Fibroblast of the aortic adventitia (primary cell): Measurements from ENCODE around the gene DCDC2C. TPM values are rescaled to one million over a fixed set of nuclear protein-coding genes. Genes with fewer than 3 reads are reported as not detected.
"Not testable (repeated sequence)": the region's sequence is repeated elsewhere in the genome, so short reads cannot be mapped to it uniquely, and the experiment has no call there.

Source experiments
- DNase-seq: peaks from one replicate; pipeline ENCODE4 v3.0.0-alpha.2; 2010; ENCODE audit warnings: low read depth
- H3K4me3 ChIP-seq: 2 replicates; pipeline ENCODE4 v1.5.1; 2011; ENCODE audit warnings: low read depth, mild to moderate bottlenecking, control low read depth, low read length, moderate library complexity
- CTCF ChIP-seq: IDR thresholded peaks from 2 replicates; pipeline ENCODE4 v1.5.1; 2011; ENCODE audit warnings: mild to moderate bottlenecking, low read length, control low read depth, inconsistent platforms; ENCODE audit not compliant: insufficient read depth
- total RNA-seq: library from RNA; depleted of rRNA; stranded (reverse); fragments of >200 nt; gene quantifications from 2 replicates; pipeline ENCODE4 v1.2.3, GENCODE V29; 2012; ENCODE audit warnings: low replicate concordance

The DCDC2C gene
- total RNA-seq, 1 donor, result not detected

- no peak overlapping the region for H3K4me3 ChIP-seq
- DNase-seq, result no peak
- no peak for TF ChIP-seq CTCF
Measured at GRCh38 chr2:3805201-3805939, 102.0 kb downstream of the DCDC2C start.

DNA sequence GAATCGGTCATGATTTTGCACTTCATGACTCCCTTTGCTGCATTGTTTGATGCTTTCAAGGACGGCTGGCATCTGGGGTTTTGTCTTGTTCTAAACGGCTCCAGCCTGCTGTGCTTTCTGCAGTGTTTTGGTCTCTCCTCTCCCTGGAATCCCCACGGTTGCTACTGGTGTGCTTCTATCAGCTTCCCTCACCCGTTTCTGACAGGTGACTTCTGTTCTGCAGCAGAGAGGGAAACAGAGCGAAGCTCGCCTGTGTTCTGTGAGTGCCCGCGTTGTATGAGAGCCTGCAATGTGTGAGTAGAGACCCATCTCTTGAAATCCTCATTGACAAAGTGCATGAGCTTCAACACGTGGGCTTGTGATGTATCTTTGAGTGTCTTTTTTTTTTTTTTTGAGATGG, 102.8 kb downstream of the DCDC2C start:
- no peak for DNase-seq
- no peak for TF ChIP-seq CTCF
- H3K4me3 ChIP-seq, result no peak overlapping the region

DNA sequence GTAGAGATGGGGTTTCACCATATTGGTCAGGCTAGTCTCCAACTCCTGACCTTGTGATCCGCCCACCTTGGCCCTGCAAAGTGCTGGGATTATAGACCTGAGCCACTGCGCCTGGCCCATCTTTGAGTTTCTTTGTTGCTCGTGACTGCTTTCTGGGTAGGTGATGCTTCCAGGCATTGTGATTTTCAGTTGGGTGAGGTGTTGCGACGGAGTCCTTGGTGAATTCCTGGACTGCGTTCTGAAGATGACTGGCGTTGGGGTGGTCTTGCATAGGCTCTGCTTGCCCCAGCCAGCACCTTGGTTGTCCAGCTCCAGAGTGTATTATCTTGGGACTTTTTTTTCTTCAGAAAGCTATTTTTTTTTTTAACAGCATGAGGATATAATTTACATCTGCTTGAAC, 103.4 kb downstream of the DCDC2C start:
- no peak for TF ChIP-seq CTCF
- H3K4me3 ChIP-seq, result no peak overlapping the region
- no peak for DNase-seq

DNA sequence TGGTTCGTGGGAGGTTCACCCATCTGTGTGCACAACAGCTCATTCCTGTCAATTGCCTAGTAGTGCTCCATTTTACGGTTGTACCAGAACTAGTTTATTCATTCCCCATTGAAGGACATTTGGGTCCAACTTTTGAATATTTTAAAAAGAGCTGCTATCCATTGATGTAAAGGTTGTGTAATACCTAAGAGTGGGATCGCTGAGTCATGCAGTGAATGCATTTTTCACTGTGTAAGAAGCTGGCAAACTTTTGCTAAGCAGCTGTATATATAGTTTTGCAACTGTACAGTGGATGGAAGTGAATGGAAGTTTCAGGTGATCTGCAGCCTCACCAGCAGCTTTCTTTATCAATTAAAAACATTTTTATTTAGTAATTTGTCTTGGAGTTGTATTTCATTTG, 104.5 kb downstream of the DCDC2C start:
- no peak for TF ChIP-seq CTCF
- no peak for DNase-seq
- H3K4me3 ChIP-seq, result no peak overlapping the region

DNA sequence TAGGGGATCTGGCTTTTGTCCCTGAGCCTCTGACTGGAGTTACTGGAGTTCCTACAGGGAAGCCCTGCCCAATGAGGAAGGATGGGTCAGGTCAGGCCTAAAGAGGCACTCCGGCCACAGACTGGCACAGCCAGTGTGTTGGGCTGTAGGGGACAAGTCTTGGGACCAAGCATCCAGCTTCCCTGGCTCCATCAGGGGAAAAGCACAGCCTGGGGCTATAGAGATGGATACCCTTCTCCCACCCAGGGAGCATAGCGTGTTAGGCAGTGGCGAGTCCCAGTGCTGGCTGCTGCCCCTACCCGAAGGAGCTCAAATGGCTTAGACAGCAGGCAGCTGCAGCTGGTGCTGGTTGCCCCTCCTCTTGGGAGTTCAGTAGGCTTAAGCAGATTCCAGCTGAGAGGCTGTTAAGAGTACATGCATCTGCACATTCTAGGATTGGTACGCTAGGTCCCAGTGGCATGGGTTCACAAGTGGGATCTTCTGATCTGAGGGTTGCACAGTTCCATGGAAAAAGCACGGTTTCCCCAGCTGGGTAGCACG, 111.4 kb downstream of the DCDC2C start:
- no peak for DNase-seq
- no peak overlapping the region for H3K4me3 ChIP-seq
- TF ChIP-seq CTCF, result no peak

GRCh38 chr2:3817144-3817543, 113.8 kb downstream of the DCDC2C start:
- not testable (repeated sequence) for H3K4me3 ChIP-seq, DNase-seq

DNA sequence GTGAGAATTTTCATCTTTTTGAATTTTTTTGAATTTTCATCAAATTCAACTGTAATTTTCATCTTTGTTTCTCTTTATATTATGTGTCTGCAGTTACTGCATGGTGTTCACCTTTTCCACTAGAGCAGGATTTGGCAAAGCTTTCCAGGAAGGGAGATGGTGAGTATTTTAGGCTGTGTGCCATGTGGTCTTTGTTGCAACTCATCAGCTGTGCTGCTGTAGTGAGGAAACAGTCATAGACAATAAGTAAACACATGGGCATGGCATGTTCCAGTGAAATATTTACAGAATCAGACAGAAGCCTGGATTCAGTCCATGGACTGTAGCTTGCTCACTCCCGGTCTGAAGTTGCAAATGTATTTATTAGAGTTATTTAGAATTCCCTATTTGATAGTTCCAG, 120.4 kb downstream of the DCDC2C start:
- no peak for DNase-seq
- H3K4me3 ChIP-seq, result no peak overlapping the region
- no peak for TF ChIP-seq CTCF
